IPS-NIHi11 (cell line): Measurements from ENCODE around the gene FLT3LG.

Source experiments
- DNase-seq: peaks from one replicate; pipeline ENCODE4 v3.0.0; 2012; ENCODE audit warnings: mixed read lengths, low spot score

FLT3LG gene

GRCh38 chr19:49489601-49490167 lies 15.7 kb downstream of the FLT3LG start:
- no peak for DNase-seq

DNA sequence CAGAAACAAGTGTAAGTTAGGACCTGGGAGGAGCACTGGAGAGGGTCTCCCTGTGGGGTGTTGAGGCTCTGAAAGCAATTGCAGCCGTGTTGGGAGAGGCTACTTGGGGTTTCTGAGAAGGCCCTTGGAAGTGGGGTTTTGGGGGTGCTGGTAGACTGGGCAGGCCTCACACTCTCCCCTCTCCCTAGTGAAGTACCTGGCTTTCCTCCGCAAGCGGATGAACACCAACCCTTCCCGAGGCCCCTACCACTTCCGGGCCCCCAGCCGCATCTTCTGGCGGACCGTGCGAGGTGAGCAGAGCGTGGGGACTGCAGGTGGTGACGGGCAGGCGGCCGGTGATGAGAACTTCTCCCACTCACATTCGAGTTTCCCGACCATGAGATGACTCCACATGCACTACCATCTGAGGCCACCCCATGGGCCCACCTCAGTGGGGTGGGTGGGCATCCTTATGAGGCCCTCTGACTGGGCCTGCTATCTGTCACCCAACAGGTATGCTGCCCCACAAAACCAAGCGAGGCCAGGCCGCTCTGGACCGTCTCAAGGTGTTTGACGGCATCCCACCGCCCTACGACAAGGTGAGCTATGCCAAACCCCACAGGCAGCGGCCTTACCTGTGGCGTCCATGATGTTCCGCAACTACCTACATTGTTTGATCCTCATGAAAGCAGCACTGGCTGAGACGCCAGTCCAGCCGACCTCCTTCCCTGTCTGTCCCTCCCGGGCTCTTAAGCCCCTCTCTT lies 16.4 kb downstream of the FLT3LG start:
- DNase-seq: no peak

- no peak for DNase-seq
Observed at GRCh38 chr19:49491030-49491803, 17.2 kb downstream of the FLT3LG start.

GRCh38 chr19:49491804-49492572 lies 18.0 kb downstream of the FLT3LG start:
- no peak for DNase-seq

GRCh38 chr19:49492573-49493405 lies 18.8 kb downstream of the FLT3LG start:
- DNase-seq: no peak

- no peak for DNase-seq
Observed at GRCh38 chr19:49496574-49497008, 22.6 kb downstream of the FLT3LG start.

- DNase-seq: peak; percentile 32
Observed at GRCh38 chr19:49497047-49497788, 23.2 kb downstream of the FLT3LG start.

DNA sequence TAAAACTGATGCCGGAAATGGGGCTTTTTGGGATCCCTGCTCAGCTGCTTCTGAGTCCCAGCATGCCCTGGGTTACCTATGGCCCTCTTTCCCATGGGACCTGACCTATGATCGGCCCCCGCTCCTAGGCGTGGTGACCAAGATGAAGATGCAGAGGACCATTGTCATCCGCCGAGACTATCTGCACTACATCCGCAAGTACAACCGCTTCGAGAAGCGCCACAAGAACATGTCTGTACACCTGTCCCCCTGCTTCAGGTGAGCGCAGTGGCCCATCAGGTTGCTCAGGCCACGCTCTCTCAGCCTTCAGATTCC lies 23.7 kb downstream of the FLT3LG start:
- DNase-seq: no peak

DNA sequence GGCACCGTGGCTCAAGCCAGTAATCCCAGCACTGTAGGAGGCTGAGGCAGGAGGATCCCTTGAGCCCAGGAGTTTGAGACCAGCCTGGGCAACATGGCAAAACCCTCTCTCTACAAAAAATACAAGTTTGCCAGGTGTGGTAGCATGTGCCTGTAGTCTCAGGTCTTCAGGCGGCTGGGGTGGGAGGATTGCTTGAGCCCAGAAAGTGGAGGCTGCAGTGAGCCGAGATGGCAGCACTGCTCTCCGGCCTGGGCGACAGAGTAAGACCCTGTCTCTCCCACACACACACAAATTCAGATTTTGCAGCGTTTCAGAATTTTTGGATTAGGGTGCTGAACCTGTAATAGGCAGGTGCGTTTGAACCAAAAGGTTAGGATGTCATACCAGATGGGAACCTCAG lies 24.5 kb downstream of the FLT3LG start:
- no peak for DNase-seq

DNA sequence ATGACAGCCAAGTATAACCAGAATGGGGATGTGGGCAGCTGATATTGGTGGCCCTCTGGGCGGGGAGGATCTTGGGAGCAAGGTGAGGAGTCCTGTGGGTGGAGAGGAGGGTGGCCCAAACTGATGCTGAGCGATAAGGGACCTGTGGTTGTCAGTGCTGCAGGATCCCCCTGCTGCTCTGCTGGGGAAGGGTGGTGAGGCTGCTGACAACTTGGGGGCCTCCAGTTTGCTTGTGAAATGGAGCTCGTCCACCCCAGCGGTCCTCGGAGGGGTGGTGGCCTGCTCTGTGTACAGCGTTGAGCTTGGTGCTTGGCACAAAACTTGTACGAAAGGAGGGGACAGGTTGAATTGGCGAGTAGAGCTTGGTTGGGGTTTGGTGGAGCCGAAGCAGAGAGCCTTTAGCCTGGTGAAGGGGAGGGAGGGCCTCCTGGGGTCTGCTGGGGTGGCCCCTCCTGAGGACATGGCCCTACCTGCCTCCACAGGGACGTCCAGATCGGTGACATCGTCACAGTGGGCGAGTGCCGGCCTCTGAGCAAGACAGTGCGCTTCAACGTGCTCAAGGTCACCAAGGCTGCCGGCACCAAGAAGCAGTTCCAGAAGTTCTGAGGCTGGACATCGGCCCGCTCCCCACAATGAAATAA lies 25.1 kb downstream of the FLT3LG start:
- no peak for DNase-seq

DNA sequence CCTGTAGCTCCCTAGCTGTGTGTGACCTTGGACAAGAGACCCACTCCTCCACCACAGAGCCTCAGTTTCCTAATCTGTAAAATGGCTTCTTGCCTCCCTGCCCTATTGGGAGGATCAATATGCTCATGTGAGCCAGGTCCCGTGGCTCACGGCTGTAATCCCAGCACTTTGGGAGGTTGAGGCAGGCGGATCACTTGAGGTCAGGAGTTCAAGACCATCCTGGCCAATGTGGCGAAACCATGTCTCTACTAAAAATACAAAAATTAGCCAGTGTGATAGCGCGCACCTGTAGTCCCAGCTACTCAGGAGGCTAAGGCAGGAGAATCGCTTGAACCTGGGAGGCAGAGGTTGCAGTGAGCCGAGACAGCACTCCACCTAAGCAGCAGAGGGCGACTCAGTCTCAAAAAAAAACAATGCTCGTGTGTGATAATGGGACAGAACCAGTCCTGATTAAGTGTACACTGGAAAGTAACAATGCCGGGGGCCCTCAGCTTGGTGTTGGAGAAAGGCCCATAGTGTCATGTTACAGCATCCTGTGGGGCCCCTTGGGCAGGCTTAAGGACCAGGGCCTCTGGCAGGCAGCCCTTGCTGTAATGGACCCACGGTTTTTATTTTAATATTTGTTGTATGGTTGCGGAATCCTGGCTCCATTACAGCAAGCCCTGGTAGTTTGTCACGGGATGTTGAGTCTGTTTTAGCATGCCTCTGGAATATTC lies 29.0 kb downstream of the FLT3LG start:
- no peak for DNase-seq

GRCh38 chr19:49503582-49503962 lies 29.6 kb downstream of the FLT3LG start:
- DNase-seq: no peak

DNA sequence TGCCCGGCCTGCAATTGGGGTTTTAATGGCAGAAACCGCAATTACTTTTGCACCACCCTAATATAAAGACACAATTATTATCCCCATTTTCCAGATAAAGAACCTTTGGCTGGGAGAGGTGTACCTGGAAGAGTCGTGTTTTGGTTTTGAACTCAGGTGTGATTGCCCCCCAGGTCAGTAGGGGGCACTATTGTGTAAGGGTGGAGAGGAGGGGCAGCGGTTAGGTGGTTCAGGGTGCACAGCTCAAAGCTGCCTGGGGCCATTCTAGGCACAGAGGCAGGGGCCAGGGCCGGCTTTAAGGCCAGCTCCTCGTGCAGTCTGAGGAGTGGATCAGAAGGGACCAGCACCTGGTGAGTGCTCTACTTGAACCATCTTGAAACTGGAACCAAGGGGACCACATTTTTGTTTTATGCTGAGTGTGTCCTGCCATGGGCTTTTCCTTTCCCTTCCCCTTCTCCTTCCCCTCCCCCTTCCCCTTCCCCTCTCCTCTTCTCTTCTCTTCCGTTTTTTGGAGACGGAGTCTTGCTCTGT lies 32.6 kb downstream of the FLT3LG start:
- DNase-seq: peak; percentile 84

DNA sequence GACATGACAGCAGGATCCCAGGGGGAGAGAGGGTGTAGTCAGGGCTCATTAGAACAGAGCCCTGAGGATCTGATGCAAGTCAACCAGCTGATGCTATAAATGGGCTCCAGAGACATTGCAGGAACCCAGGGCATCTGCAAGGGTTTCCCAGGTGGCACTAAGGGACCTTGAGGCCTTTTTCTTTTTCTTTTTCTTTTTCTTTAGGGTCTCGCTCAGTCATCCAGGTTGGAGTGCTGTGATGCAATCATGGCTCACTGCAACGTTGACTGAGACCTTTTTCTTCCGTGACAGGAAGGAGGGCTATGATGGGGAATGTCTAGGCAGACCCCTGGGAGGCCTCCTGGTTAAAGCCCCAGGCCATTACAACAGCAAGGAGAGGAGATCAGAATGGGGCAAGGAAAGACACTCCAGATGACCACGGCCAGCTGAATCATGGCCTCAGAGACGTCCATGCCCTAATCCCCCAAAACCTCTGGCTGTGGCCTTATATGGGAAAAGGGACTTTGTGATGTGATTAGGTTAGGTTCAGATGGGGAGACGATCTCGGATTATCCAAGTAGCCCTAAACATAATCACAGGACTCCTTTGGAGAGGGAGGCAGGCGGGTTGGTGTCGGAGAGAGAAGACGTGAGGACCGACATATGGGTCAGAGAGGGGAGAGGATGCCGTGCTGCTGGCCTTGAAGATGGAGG lies 33.9 kb downstream of the FLT3LG start:
- no peak for DNase-seq

DNA sequence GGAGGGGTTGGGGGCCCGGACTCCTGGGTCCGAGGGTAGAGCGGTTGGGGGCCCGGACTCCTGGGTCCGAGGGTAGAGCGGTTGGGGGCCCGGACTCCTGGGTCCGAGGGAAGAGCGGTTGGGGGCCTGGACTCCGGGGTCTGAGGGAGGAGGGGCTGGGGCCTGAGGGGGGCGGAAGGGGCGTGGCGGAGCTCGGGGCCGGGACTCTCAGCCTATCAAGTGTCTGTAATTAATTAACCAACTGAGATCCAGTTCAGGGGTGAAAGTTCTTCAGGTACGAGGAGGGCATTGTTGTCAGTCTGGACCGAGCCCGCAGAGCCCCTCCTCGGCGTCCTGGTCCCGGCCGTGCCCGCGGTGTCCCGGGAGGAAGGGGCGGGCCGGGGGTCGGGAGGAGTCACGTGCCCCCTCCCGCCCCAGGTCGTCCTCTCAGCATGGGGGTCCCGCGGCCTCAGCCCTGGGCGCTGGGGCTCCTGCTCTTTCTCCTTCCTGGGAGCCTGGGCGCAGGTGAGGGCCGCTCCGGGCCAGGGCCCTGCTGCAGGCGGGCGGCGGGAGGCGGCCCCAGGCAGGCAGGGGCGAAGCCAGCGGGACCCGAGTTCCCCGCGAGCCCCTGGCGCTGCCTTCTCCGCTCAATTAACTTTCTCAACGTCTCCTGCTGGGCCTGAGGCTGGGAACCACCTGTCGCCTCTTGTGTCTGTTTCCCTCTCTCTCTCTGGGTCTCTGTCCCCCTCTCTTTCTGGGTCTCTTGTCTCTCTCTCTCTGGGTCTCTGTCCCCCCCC lies 39.1 kb downstream of the FLT3LG start:
- DNase-seq: peak; percentile 81

DNA sequence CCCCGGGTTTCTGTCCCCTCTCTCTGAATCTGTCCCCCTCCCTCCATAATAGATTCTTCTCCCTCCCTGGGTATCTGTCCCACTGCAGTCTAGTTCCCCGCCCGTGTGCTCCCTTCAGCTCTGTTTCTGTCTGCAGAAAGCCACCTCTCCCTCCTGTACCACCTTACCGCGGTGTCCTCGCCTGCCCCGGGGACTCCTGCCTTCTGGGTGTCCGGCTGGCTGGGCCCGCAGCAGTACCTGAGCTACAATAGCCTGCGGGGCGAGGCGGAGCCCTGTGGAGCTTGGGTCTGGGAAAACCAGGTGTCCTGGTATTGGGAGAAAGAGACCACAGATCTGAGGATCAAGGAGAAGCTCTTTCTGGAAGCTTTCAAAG lies 39.7 kb downstream of the FLT3LG start:
- peak; percentile 29 for DNase-seq

- no peak for DNase-seq
Observed at GRCh38 chr19:49514151-49514550, 40.1 kb downstream of the FLT3LG start.

- no peak for DNase-seq
Observed at GRCh38 chr19:49515767-49516166, 41.8 kb downstream of the FLT3LG start.
